Posterior cingulate gyrus (tissue), 11 donors: ENCODE results near the gene ATP6V0A4.
A peak's percentile ranks its signal among the peaks of the same experiment; 100 is the strongest.
"Not testable (repeated sequence)": the region's sequence is repeated elsewhere in the genome, so short reads cannot be mapped to it uniquely, and the experiment has no call there.

Experiments used
- DNase-seq, 10 donors: peaks; one replicate each; pipeline versions ENCODE4 v3.0.0 to v3.0.0-alpha.2; 2020 to 2021; ENCODE audit warnings: mixed read lengths in 3 of 10
- intact Hi-C: fragments of 100-400 bp; cut with DNase I; formaldehyde crosslinking; loops from one replicate; pipeline ENCODE4 v1.15.1; 2023

Gene ATP6V0A4

GRCh38 chr7:138753150-138753518 is 44.9 kb downstream of the ATP6V0A4 start:
- intact Hi-C loops: no loop called here
- no peak for DNase-seq

DNA sequence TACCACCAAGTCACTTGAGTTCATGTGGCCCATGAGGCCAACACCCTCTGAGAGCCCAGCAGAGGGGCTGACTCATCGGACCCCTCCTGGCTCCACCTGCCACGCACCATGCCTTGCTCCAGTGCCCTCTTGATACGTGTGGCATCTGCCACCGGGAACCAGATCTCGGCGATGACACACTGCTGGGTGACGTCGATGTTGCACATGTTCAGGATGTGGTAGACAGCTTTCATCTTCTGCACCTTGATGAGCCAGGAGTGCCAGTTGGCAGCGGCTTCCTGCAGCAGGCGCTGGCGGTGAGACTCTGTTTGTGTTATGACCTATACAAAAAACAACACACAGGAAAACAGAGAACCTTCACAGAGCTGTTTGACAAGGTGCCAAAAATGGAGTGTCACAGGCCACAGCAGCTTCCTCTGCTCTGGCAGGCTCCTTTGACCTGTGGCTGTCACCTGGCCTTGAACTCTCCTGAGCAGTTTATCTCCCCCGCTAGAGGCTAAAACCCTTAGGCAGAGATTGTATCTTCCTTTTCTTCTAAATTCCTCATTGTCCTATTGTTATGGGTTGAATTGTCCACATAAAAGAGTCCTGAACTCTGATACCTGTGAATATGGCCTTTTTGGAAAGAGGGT is 45.4 kb downstream of the ATP6V0A4 start:
- DNase-seq: no peak
- intact Hi-C loops: no loop called here

- DNase-seq: no peak
- intact Hi-C loops: no loop called here
Observed at GRCh38 chr7:138750901-138751464, 47.0 kb downstream of the ATP6V0A4 start.

- no peak for DNase-seq
- intact Hi-C loops: no loop called here
Observed at GRCh38 chr7:138750473-138750872, 47.5 kb downstream of the ATP6V0A4 start.

DNA sequence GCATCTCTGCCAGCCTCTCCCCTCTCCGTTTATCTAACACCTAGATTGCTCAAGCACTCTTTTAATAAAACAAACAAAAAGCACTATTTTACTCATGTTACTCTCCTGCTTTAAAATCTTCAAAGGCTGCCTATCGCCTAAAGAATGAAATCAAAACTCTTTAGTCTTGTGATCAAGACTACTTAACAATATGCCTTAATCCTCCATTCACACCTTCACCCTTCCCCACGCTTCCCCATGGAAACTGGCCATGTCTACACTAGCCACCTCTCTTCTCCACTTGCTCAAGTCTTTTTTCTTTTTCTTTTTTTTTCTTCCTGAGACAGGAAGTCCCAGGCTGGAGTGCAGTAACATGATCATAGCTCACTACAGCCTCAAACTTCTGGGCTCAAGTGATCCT is 48.0 kb downstream of the ATP6V0A4 start:
- DNase-seq: no peak
- intact Hi-C loops: no loop called here

GRCh38 chr7:138748666-138749065 is 49.3 kb downstream of the ATP6V0A4 start:
- DNase-seq: no peak
- intact Hi-C loops: no loop called here

DNA sequence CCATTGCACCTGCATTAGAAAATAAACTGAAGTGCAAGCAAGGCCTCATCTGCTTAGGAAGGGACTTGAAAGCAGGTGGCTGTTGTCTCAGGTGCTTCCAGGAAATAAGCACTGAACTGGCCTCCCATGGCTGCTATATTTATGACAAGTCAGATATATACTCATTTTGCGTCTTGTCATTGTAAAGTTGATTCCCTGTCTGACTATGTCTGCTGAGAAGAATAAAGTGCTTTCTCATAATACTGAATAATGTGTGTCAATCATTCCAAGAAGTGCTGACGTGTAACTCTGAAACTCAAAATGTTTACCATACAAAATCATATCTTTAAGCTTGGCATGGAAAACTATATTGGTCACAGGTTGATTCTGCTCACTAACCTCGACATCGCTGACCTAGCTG is 51.9 kb downstream of the ATP6V0A4 start:
- DNase-seq: no peak
- intact Hi-C loops: no loop called here

- intact Hi-C loops: no loop called here
- DNase-seq: no peak
Observed at GRCh38 chr7:138745189-138745588, 52.8 kb downstream of the ATP6V0A4 start.

- intact Hi-C loops: no loop called here
- DNase-seq: peak in 1 of 10 donors; percentile 12
Observed at GRCh38 chr7:138741453-138741735, 56.6 kb downstream of the ATP6V0A4 start.

- DNase-seq: no peak
- intact Hi-C loops: loop anchor here (5.0 to 10.0 kb wide), 2 partner anchors 278 to 835 kb away; partner anchors contain the start of gene TRIM24
Observed at GRCh38 chr7:138739859-138740258, 58.1 kb downstream of the ATP6V0A4 start.

- peak; percentile 62 to 98 (median 89) for DNase-seq
- intact Hi-C loops: loop anchor here (1.0 to 10.0 kb wide), 3 partner anchors 276 to 834 kb away; partner anchors contain the start of gene TRIM24
Observed at GRCh38 chr7:138738551-138739335, 59.3 kb downstream of the ATP6V0A4 start.

DNA sequence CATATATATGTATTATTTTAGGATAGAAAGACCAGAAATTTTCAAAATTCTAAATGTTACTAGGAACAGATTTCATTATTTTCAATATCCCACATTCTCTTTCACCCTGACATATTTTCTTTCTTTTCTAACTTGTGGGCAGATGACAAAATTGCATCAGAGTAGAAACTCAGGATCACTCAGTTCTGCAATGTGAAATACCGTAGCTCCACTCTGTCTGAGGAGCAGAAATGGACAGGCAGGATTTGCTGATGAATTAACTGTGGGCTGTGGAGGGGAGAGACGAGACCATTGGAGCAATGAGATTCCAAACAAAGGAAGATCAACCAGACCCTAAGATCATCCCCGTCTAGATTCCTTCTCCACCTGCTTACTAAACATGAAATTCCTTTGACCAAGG is 59.9 kb downstream of the ATP6V0A4 start:
- intact Hi-C loops: loop anchor here (1.0 to 10.0 kb wide), 3 partner anchors 276 to 833 kb away; partner anchors contain the start of gene TRIM24
- no peak for DNase-seq

DNA sequence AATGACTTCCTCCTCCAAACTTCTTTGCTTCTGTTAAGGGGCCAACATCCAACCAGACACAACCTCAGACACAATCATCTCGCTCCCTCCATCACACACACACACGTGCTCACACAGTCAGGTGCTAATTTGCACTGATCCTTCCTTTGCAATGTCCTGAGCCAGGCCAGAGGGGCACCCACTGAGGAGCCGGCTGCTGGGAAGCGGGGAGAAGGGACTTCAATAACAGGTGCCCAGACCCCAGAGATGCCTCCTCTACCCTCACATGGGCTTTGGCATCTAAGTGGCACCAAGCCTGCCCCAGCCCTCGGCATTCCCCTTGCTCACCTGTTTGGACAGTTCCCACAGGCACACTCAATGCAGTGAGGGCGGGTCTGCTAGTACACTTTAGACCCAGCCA is 62.6 kb downstream of the ATP6V0A4 start:
- intact Hi-C loops: loop anchor here (5.0 to 10.0 kb wide), 2 partner anchors 273 to 831 kb away; partner anchors contain the start of gene TRIM24

GRCh38 chr7:138731733-138732132 is 66.3 kb downstream of the ATP6V0A4 start:
- DNase-seq: not testable (repeated sequence)
- intact Hi-C loops: loop anchor here (10.0 kb wide), 1 partner anchor 827 kb away; no protein-coding TSS in a partner anchor

More for the DNA sequence above, 62.6 kb downstream of the ATP6V0A4 start:
- DNase-seq: no peak

DNA sequence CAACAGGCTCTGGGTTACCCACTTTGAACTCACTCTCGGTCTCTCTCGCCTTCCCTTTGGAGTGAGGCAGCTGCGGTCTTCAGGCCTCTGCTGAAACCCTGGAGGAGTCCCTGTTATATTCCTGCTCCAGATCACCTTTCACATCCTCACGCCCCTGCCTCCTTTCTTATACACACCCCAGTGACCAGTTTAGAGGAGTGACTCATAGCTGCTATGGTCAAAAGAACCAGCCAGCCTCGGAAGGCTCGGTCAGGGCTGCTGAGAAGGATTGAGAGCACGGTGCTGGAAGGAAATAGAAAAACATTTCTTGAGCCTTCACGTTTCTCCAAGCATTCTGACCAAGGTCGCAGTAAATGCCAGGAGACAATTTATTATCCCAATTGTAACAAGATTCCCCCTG is 68.6 kb downstream of the ATP6V0A4 start:
- intact Hi-C loops: no loop called here
- no peak for DNase-seq

- intact Hi-C loops: no loop called here
- peak in 1 of 10 donors; percentile 2 for DNase-seq
Observed at GRCh38 chr7:138727336-138728099, 70.5 kb downstream of the ATP6V0A4 start.

GRCh38 chr7:138726288-138726687 is 71.7 kb downstream of the ATP6V0A4 start:
- DNase-seq: peak in 1 of 10 donors; percentile 31
- intact Hi-C loops: no loop called here

DNA sequence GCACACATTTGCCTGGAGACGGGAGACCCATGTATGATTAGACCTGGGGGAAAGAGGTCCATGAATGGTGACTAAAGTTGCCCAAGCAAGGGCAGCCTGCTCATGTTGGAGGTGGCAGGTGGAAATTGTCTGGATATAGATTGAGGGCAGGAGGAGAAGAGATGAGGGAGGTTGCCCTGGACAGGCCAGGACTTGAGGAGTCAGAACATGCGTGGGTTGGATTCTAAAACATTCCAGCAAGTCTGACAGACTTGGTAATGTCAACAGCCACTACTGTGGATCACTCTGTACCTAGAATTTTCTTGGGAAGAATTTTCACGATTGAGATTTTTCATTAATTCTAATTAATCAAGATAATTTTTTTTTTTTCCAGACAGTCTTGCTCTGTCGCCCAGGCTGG is 77.7 kb downstream of the ATP6V0A4 start:
- intact Hi-C loops: no loop called here
- no peak for DNase-seq

GRCh38 chr7:138716889-138717288 is 81.1 kb downstream of the ATP6V0A4 start:
- intact Hi-C loops: no loop called here
- DNase-seq: peak in 1 of 10 donors; percentile 56

GRCh38 chr7:138713191-138713590 is 84.8 kb downstream of the ATP6V0A4 start:
- intact Hi-C loops: no loop called here
- no peak for DNase-seq

GRCh38 chr7:138712652-138713051 is 85.3 kb downstream of the ATP6V0A4 start:
- no peak for DNase-seq
- intact Hi-C loops: no loop called here
